ENCODE measurements around the gene GNAT3. TPM values are rescaled to one million over a fixed set of nuclear protein-coding genes. Genes with fewer than 3 reads are reported as not detected.

Gene GNAT3
- total RNA-seq, 1 experiment from 2014 or later: not detected

DNA sequence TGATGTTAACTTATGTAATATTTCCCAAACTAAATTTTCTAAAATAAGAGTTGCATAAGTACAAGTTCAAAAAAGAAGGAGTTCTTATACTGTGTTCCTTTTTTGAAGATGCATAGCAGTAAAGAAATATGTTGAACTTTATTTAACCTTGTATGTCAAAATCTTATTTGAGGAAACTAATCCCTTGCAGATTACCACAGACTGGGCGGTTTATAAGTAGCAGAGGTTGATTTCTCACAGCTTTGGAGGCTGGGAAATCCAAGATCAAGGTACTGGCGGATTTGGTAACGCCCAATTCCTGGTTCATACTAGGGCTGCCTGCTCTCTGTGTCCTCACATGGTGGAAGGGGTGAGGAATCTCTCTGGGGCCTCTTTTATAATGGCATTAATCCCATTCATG, 68.5 kb downstream of the GNAT3 start:
- no peak for DNase-seq (ENCODE audit: low spot score)
- no TSS peak for BruUV-seq (replicated peaks)

DNA sequence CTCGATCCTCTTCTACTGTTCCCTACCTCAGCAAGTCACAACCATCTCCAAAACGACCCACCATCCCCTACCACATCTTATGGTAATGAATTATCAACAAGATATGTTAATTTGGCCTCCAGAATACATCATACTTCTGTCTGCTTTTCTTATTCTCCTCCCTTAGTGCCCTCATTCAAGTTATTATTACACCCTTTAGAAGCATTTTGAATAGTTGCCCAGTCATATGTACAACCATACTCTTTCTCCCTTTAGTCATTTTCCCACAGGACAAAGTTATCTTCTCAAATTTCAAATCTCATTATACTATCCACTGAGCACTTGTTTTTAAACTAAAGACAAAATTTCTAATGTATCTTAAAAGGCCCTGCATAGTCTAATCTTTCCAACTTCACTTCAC, 71.0 kb downstream of the GNAT3 start:
- no peak for DNase-seq (ENCODE audit: low spot score)
- CTCF ChIA-PET: no interaction called here
- peaks cover 24% of the 10 kb centered on the region for H3K4me1 ChIP-seq (ENCODE audit: insufficient read depth, low read length, poor library complexity, severe bottlenecking)

More for the DNA sequence above, 68.5 kb downstream of the GNAT3 start:
- intact Hi-C loops (cut with micrococcal nuclease; ENCODE audit: unreplicated experiment): loop anchor here (5.0 kb wide), 1 partner anchor 306 kb away; no protein-coding TSS in a partner anchor
- Histone ChIP-seq H3K4me3 (ENCODE audit: low read depth, low read length, poor library complexity, severe bottlenecking) (no peak overlapping the region), H3K9me3 (ENCODE audit: low read depth, low read length, poor library complexity, severe bottlenecking) (no peaks in the 10 kb centered on the region), H3K36me3 (ENCODE audit: insufficient read depth, low read length, poor library complexity, severe bottlenecking) (no peaks in the 10 kb centered on the region), H3K27ac (ENCODE audit: low read depth, low read length, poor library complexity, severe bottlenecking) (no peak overlapping the region), H3K27me3 (replicated peaks; ENCODE audit: insufficient read depth, low read depth, low read length, poor library complexity) (no peaks in the 10 kb centered on the region), H3K4me1 (ENCODE audit: insufficient read depth, low read length, poor library complexity, severe bottlenecking) (peaks cover 24% of the 10 kb centered on the region)
- ChIA-PET POLR2A (ENCODE audit: low non-redundant PET) (no interaction called here), CTCF (no interaction called here)
- TF ChIP-seq EZH2 (IDR thresholded peaks at IDR 0.05; ENCODE audit: borderline replicate concordance, low read depth, low read length, poor library complexity, severe bottlenecking): no peak
- TF ChIP-seq, protein P1, sequence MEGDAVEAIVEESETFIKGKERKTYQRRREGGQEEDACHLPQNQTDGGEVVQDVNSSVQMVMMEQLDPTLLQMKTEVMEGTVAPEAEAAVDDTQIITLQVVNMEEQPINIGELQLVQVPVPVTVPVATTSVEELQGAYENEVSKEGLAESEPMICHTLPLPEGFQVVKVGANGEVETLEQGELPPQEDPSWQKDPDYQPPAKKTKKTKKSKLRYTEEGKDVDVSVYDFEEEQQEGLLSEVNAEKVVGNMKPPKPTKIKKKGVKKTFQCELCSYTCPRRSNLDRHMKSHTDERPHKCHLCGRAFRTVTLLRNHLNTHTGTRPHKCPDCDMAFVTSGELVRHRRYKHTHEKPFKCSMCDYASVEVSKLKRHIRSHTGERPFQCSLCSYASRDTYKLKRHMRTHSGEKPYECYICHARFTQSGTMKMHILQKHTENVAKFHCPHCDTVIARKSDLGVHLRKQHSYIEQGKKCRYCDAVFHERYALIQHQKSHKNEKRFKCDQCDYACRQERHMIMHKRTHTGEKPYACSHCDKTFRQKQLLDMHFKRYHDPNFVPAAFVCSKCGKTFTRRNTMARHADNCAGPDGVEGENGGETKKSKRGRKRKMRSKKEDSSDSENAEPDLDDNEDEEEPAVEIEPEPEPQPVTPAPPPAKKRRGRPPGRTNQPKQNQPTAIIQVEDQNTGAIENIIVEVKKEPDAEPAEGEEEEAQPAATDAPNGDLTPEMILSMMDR (conservative IDR thresholded peaks at IDR 0.05; ENCODE audit: low read depth, low read length): no peak

DNA sequence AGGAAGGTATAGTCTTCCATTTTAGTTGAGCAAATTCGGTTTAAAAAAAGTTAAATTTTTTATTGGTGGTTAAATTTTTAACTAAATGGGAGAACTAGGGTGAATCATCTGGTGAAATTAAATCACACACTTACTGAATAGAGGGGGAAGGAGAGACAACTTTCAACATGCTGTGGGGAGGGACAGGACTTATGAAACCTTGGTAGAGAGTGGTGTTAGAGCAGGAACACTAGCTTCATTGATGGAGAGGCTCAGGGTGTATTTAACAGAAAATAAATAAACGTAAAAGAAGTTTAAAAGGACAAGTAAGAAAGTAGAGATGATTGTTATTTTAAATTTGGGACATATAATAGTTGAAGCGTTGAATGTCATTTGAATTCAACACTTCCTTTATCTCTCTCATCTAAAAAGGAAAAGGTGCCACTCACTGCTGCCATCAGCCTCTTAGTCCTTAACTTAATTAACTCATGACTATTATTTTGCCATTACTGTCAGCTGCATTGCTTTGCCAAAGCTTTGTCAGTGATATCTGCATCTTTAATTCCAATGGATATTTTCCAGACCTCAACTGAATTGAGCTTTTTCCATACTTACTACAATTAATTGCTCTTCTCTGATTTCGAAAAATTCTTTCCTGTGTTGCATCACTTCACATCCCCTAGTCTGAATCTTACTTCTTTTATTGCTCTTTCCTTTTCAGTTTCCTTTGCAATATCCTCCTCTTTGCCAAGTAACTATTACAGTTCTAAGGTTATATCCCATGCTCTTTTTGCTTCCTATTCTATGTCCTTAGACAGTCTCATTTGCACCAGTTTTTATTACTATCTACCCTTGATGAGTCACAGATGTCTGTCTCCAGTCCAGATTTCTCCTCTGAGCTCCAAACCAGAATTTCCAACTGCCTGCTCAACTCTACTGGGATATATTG, 71.7 kb downstream of the GNAT3 start:
- no TSS peak for BruUV-seq (replicated peaks)

More for the DNA sequence above, 71.0 kb downstream of the GNAT3 start:
- no TSS peak for BruUV-seq (replicated peaks)
- Histone ChIP-seq H3K36me3 (ENCODE audit: insufficient read depth, low read length, poor library complexity, severe bottlenecking) (no peaks in the 10 kb centered on the region), H3K4me3 (ENCODE audit: low read depth, low read length, poor library complexity, severe bottlenecking) (no peak overlapping the region), H3K27ac (ENCODE audit: low read depth, low read length, poor library complexity, severe bottlenecking) (peak overlapping the region; percentile 70), H3K9me3 (ENCODE audit: low read depth, low read length, poor library complexity, severe bottlenecking) (no peaks in the 10 kb centered on the region), H3K27me3 (replicated peaks; ENCODE audit: insufficient read depth, low read depth, low read length, poor library complexity) (no peaks in the 10 kb centered on the region)
- TF ChIP-seq, protein P1 (conservative IDR thresholded peaks at IDR 0.05; ENCODE audit: low read depth, low read length): no peak
- no peak for TF ChIP-seq EZH2 (IDR thresholded peaks at IDR 0.05; ENCODE audit: borderline replicate concordance, low read depth, low read length, poor library complexity, severe bottlenecking)
- POLR2A ChIA-PET (ENCODE audit: low non-redundant PET): no interaction called here
- intact Hi-C loops (cut with micrococcal nuclease; ENCODE audit: unreplicated experiment): loop anchor here (1.0 to 5.0 kb wide), 3 partner anchors 30 to 304 kb away; no protein-coding TSS in a partner anchor

More for the DNA sequence above, 71.7 kb downstream of the GNAT3 start:
- Histone ChIP-seq H3K36me3 (ENCODE audit: insufficient read depth, low read length, poor library complexity, severe bottlenecking) (no peaks in the 10 kb centered on the region), H3K27me3 (replicated peaks; ENCODE audit: insufficient read depth, low read depth, low read length, poor library complexity) (no peaks in the 10 kb centered on the region), H3K9me3 (ENCODE audit: low read depth, low read length, poor library complexity, severe bottlenecking) (no peaks in the 10 kb centered on the region), H3K4me3 (ENCODE audit: low read depth, low read length, poor library complexity, severe bottlenecking) (no peak overlapping the region), H3K4me1 (ENCODE audit: insufficient read depth, low read length, poor library complexity, severe bottlenecking) (peaks cover 21% of the 10 kb centered on the region), H3K27ac (ENCODE audit: low read depth, low read length, poor library complexity, severe bottlenecking) (peak overlapping the region; percentile 70)
- DNase-seq (ENCODE audit: low spot score): peak; percentile 96
- ChIA-PET CTCF (no interaction called here), POLR2A (ENCODE audit: low non-redundant PET) (no interaction called here)
- intact Hi-C loops (cut with micrococcal nuclease; ENCODE audit: unreplicated experiment): loop anchor here (1.0 to 5.0 kb wide), 3 partner anchors 29 to 303 kb away; no protein-coding TSS in a partner anchor
- TF ChIP-seq EZH2 (IDR thresholded peaks at IDR 0.05; ENCODE audit: borderline replicate concordance, low read depth, low read length, poor library complexity, severe bottlenecking): no peak
- TF ChIP-seq, protein P1 (conservative IDR thresholded peaks at IDR 0.05; ENCODE audit: low read depth, low read length): no peak

Data from A673 (cell line).